HG03103 (cell line): ENCODE measurements around the gene PDE4DIP.
"Not testable (repeated sequence)": the region's sequence is repeated elsewhere in the genome, so short reads cannot be mapped to it uniquely, and the experiment has no call there.

Source experiments
- ATAC-seq: cut with Tn5 transposase; IDR thresholded peaks from one replicate; pipeline ENCODE4 v1.9.1; 2021; ENCODE audit warnings: low read depth; ENCODE audit not compliant: unreplicated experiment

The PDE4DIP gene

DNA sequence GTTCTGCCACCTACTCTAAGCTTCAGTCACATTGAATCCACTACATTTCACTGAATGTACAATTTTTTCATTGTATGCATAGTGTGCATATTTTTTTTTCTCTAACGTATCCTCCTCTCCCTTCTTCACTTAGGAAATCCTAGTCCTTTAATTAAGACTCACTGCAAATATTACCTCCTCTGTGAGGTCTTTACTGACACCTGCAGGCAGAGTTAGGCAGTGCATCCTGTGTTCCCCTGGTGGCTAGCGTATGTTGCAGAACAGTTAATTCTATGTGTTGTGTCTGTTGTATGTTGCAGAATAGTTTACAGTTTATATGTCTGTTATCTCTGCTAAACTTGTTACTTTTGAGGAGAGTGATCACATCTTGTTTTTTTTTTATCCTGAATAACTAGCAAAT lies 121.9 kb downstream of the PDE4DIP start:
- ATAC-seq = not testable (repeated sequence)

DNA sequence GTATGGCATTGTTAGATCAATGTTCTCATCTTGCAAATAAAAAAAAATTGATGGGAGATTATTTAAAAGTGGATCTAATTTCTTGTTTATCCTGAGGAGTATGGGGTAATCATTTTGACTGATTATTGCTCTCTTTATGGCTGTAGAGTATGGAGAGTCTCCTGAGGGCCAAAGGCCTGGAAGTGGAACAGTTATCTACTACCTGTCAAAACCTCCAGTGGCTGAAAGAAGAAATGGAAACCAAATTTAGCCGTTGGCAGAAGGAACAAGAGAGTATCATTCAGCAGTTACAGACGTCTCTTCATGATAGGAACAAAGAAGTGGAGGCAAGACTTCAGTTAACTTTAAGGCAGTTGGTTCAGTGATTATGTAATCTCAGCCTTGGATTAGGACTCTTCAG lies 123.4 kb downstream of the PDE4DIP start:
- ATAC-seq = not testable (repeated sequence)

DNA sequence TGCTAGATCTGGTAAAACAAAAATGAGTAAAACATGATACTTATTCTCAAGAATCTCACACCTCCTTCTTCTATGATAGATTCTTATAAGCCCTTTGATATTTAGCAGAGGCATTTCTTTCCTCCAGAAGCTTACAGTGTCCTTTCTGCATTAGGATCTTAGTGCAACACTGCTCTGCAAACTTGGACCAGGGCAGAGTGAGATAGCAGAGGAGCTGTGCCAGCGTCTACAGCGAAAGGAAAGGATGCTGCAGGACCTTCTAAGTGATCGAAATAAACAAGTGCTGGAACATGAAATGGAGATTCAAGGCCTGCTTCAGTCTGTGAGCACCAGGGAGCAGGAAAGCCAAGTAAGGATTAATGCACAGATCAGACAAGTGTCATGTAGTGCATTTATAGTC lies 124.5 kb downstream of the PDE4DIP start:
- not testable (repeated sequence) for ATAC-seq

DNA sequence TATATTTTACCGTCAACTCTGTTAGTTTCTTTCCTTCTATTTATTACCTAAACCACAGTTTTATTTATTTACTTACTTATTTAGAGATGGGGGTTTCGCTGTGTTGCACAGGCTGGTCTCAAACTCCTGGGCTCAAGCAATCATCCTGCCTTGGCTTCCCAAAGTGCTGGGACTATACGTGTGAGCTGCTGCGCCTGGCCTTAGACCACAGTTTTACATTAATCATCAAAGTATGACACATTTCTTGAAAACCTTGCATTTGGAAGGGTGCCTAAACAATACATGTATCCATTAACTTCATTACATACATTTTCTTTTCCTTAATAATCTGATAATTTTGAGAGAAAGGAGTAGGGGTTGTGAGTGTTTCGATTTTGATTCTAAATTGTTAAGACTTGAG lies 124.9 kb downstream of the PDE4DIP start:
- ATAC-seq = not testable (repeated sequence)

DNA sequence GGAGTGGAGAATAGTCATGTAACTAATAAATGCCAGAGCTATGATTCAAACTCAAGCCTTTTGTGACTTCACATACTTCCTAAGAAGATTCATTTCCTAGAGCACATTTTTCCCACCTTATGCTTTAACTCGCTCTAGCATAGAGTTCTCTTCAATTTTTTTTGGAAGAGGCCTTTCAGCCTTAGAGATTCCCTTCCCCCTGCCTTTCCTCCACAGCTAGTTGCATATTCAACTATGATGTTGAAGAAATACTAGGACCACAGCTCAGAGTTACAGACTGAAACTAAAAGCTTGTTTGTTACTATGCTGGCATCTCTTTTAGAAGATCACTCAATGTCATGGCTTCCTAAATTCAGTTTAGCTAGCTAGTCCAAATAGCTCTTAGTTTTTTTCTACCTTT lies 131.2 kb downstream of the PDE4DIP start:
- peak; percentile 25 for ATAC-seq

DNA sequence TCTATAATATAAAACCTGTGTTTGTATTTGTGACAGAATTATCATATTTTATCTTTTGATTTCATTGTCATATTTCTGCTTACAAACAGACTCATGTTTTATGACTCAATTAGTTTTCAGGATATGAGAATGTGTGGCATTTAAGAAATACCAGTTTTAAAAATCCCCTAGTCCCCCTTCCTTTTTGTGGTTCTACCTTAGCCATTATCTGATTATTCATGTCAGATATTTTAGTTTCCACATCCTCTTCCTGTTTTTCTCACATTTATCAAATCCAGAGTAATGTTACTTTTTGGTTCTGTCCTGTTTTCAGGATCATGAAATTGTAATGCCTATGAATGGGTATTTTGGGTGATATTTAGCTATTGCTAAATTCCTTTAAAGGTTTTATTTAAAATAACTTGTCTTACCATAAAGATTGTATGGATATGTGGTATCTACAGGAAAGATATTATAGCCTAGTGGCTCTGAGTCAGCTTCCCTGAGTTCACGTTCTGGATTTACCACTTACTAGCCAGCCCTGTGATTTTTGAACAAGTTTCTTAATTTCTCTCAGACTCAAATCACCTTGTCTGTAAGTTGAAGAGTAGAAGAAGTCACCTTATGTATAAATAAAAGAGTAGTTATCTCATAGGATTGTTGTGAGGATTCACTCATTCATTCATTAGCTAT lies 131.8 kb downstream of the PDE4DIP start:
- peak; percentile 61 for ATAC-seq

DNA sequence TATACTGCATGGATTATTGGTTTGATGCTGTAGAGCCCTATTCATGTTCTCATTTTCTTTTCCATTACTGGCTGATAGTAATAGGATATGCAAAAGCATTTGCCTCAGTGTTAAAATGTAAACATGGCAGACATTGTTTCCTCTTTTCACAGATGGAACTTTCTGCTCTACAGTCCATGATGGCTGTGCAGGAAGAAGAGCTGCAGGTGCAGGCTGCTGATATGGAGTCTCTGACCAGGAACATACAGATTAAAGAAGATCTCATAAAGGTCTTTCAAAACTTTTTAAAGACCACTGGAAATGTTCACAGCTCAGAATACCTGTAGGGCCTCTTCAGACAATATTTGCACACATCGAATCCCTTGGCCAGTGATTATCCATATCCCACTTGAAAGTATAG lies 133.6 kb downstream of the PDE4DIP start:
- not testable (repeated sequence) for ATAC-seq

DNA sequence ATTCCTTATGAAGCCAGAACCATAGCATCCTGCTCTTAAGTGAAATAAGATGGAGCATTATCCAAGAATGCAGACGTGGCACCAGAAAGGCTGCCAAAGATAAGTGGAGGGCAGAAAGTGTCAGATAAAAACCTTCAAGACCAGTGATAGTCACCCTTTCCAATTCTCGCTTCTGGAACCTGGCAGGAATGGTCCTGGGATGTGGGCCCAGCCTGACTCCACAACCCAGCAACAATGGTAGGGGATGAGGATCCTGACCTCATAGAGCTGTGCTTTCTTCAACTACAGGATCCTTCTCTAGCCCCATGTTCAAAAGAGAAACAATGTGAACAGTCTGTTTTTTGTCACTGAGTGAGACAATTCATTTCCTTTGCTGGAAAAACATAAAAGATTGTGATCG lies 145.2 kb downstream of the PDE4DIP start:
- not testable (repeated sequence) for ATAC-seq

DNA sequence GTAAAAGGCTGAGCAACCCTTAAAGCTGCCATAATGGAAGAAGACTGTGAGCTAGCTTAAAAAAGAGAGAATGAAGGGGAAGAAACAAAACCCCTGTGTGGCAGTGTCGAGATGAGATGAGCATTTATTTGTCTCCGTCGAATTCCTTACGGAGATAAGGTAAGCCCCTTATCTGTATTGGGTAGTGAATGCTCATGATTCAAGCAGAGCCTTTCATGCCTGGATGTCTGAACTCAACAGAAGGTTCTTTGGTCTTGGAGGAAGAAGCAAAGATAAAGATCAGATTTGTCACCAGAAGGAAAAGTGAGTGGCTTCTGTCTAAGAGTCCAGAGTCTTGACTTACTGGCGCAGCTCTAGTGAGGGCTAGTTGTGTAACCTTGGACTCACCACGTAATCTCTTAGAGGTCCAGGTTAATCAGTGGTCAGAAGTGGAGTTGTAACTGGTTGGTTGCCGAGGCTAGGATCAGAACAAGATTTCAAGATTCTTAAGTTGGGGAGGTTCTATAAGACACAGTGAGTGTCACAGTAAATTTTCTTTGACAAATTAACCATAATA lies 146.1 kb downstream of the PDE4DIP start:
- not testable (repeated sequence) for ATAC-seq

DNA sequence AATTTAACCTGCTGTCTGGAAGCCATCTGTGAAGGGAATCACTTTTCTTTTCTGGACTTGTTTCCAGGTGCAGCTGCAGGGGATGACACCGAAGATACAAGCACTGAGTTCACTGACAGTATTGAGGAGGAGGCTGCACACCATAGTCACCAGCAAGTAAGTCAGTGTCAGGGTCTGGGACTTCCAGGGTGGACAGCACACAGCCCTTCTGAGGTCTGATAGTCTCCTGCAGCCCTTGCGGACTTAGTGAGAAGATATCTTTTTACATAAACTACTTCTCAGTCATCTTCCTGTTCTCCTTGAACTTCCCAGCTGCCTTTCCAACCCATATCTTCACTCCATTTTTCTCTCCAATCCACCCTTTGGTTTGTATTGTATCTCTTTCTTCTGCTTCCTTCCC lies 147.6 kb downstream of the PDE4DIP start:
- ATAC-seq = not testable (repeated sequence)

DNA sequence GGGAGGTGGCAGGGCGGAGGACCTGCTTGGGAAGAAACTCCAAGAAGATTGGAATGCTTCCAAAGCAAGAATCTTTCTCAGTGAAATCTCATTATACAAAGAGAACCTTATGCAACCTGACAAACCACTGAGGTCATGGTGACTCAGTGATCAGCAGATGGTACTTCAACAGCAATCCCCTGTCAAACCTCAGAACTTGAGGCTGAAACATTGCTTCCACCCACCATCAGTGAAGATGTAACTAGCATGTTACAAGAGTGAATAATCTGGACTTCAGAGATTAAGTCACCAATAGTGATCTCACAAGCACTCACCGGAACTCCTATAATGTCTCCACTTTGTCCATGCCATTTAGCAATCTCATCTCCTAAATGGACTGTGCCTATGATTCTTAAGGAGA lies 148.1 kb downstream of the PDE4DIP start:
- not testable (repeated sequence) for ATAC-seq

DNA sequence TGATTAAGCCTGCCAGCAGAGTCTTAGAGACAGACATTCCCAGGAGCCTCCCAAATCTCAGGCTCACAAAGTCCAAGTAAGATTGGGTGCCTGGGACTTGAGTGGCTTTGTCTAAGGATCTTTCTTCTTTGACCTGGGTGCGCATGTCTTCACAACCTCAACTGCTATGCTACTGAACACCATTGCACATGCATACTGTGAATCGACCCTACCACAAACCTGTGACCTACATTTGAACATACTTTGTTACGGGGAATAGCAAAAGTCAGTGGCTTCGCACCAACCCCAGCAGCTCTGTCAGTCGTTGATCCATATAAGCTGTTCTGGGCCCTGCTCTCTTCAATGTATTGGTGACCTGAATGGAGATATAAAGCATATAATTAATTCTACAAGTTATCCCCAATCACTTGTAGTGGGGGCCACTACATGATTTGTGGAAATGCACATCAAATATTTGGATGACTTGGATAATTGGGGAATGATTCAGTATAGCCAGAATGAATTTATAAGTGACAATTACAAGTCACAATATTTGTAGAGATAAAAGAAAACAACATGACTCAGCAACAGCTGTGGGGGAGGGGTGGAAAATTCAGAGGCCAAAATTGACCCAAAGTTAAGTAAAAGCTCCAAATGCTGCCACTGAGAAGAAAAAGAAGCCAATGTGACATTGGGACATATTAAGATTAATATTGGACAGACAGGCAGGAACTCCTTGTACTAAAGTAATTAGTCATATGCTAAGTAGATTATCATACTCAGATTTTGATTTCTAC lies 152.4 kb downstream of the PDE4DIP start:
- ATAC-seq = not testable (repeated sequence)

DNA sequence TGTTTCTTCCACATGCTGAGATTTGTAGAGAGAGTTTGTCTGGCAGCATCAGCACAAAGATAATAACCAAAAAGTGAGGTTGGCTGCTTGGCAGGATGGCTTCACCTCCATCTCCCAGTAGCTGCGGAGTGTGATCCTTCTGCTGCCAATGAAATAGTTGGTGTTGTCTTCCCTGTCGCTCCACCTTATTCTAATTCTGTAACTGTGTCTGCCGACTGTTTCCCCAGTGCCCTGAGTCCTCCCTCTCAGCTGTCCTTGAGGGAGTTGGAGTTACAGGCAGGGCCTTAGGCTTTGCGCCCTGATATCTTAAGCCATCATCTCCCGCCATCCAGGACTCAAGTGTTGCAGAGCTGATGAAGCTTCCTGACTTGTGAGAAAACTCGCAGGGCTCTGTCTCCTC lies 153.2 kb downstream of the PDE4DIP start:
- not testable (repeated sequence) for ATAC-seq

DNA sequence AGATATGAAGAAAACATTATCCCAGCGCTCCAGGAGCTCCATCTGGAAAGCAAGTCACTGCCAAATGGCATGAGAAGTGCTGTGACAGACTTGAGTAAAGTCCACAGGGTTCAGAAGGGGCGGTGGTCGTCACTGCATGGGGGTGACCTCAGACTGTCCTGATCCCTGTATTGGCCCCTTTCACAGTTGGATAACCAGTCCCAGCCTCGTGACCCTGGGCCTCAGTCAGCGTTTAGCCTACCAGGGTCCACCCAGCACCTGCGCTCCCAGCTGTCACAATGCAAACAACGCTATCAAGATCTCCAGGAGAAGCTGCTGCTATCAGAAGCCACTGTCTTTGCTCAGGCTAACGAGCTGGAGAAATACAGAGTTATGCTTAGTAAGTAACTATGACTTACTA lies 158.4 kb downstream of the PDE4DIP start:
- not testable (repeated sequence) for ATAC-seq

DNA sequence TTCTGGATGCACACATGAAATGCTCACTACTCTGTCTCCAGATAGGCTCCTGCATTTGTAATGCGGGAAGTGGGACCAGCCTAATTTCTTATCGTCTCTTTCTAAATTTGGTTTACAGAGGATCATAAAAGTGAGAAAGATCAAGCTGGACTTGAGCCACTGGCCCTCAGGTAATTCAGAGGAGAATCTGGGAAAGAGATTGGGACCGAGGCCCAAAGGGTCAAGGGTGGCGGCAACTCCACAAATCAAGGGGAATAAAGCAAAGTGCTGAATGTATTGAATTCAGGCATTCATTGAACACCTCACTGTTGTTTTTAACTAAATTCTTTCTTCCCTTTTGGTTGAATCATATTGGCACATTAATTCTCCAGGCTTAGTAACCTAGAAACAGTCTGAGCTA lies 164.1 kb downstream of the PDE4DIP start:
- ATAC-seq = not testable (repeated sequence)

DNA sequence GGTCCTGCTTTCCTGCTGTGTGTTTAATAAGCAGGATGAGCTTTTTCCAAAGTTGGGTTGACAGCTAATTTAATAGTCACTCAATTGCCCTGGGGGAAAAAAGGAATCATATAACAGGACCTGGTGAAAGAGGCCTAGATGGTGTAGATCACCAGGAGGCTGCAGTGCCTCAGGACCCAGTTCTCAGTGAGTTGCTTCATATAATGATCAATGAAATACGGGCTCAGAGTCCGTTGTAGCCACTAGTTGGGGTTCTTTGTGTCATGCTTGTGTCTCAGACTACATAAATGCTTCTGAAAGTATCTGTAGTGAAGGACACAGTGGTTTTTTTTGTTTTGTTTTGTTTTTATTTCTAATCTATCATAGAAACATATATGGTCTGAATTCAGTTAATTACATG lies 164.5 kb downstream of the PDE4DIP start:
- not testable (repeated sequence) for ATAC-seq

DNA sequence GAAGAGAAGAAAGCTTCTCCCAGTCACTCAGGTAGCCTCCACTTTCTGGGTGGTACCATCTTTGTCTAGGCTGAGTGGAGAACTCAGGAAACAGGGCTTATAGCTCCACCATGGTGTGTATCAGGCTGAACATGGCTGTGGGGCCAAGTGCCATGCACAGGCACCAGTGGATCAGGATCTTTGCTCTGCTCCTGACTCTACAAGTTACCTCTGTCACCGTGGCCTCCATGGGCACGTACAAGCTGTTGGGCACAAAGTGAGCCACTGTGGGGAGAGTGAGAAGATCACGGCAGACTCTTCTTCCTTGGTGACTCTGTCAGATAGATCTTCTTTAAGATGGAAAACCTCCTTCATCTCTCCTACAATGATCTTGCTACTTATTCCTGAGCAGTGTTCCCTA lies 165.5 kb downstream of the PDE4DIP start:
- not testable (repeated sequence) for ATAC-seq

DNA sequence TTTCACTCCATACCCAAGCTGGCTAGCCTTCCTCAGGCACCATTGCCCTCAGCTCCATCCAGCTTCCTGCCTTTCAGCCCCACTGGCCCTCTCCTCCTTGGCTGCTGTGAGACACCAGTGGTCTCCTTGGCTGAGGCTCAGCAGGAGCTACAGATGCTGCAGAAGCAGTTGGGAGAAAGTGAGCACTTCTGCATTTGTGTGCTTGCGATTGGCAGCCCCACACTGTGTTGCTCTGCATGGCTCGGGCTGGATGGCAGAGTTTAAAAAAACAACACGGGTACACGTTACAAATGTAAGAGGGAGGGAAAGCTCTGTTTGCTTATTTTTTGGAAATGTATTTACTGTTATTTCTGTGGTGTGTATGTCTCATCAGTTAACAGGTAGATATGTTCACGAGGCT lies 168.4 kb downstream of the PDE4DIP start:
- ATAC-seq = not testable (repeated sequence)

DNA sequence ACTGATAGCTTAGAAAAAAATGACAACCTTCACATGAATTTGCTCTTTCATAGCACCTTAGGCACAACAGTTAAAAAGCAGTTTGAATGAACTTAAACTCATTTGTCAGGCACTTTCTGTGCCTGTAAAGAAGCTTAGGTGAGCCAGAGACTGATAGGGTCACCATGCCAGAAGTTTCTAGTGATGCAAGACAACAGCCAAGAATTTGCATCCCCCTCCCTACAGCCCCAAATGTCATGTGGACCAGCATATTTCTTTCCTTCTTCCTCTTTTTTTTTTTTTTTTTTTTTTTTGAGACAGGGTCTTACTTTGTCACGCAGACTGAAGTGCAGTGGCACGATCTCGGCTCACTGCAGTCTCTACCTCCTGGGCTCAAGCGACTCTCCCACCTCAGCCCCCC lies 169.3 kb downstream of the PDE4DIP start:
- not testable (repeated sequence) for ATAC-seq

DNA sequence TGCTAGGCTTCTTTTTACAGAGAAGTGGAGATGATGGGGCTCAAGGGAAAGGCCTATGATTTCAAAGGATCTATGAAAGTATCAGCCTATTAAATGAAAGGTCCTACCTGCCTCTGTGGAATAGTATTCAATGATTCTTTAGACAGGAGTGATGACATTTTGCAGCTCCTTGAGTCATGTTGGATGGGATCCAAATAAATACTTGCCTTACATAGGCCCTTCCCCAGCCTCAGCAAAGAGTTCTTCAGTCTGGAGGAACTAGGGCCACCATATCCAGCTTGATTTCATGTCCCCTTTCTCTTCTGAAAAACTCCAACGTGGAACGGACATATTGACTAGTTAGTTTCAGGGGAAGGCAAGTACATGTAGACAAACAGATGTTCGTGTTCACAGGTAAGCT lies 171.3 kb downstream of the PDE4DIP start:
- ATAC-seq = not testable (repeated sequence)

DNA sequence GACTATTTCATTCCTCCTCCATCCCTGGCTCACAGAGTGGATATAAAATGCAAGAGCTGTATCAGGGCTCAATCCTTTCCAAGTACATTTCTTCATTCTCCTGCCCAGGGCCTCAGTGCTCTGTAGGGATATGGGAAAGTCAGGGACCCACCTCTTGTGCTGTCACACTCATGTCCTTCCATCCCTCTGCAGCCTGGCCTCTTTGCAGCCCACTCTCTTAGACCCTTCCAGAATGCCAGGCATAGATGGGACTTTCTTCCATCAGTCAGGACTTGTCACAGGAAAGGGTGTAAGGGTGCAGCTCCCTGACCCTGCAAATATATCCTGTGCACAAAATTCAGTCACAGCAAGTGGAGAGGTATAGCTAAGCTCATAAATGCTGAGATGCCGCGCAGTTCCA lies 172.4 kb downstream of the PDE4DIP start:
- not testable (repeated sequence) for ATAC-seq

DNA sequence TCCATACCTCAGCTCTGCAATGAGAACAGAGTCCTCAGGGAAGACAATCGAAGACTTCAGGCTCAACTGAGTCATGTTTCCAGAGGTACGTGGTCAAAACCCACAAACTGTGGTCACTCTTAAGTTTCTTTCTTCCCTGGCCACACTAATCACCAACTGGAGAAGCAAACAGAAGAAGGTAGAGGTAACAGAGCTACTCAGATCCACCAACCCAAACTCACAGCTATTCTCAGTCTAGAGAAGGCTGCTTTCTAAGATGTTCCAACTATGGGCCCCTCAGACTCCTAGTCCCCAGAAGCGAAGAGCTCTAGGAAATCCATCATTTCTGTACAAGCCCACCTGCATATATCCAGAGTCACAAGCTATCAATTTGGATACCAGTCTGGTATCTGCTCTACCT lies 174.3 kb downstream of the PDE4DIP start:
- ATAC-seq = not testable (repeated sequence)
